MM.1S (cell line): ENCODE data around the gene HELZ.

Source experiments
- EZH2phosphoT487 ChIP-seq: fragments of 300-600 bp; sonication (generic); IDR thresholded peaks from 2 replicates; pipeline ENCODE4 v1.6.1; 2018; ENCODE audit warnings: antibody characterized with exemption, low read length
- TF ChIP-seq, protein P1 (sequence below): fragments of 300-600 bp; sonication (generic); IDR thresholded peaks from 2 replicates; pipeline ENCODE4 v1.5.1; 2016; ENCODE audit warnings: antibody characterized with exemption, low read length, mixed read lengths

DNA sequence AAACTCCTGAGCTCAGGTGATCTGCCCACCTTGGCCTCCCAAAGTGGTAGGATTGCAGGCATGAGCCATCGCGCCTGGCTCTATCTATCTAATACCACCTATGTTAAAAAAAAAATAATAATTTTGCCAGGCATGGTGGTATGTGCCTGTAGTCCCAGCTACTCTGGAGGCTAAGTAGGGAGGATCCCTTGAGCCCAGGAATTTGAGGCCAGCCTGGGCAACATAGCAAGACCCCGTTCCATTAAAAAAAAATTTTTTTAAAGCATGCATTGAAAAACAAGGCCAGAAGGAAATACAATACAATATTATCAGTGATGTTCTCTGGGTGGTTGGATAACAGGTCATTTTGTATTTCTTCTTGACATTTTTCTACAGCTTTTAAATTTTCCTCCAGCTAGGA, 45.2 kb upstream of the HELZ start:
- TF ChIP-seq, protein P1, sequence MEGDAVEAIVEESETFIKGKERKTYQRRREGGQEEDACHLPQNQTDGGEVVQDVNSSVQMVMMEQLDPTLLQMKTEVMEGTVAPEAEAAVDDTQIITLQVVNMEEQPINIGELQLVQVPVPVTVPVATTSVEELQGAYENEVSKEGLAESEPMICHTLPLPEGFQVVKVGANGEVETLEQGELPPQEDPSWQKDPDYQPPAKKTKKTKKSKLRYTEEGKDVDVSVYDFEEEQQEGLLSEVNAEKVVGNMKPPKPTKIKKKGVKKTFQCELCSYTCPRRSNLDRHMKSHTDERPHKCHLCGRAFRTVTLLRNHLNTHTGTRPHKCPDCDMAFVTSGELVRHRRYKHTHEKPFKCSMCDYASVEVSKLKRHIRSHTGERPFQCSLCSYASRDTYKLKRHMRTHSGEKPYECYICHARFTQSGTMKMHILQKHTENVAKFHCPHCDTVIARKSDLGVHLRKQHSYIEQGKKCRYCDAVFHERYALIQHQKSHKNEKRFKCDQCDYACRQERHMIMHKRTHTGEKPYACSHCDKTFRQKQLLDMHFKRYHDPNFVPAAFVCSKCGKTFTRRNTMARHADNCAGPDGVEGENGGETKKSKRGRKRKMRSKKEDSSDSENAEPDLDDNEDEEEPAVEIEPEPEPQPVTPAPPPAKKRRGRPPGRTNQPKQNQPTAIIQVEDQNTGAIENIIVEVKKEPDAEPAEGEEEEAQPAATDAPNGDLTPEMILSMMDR: no peak
- TF ChIP-seq EZH2phosphoT487: no peak
